AG08396 (cell line): ENCODE data around the gene HHIPL2.
"Not testable (repeated sequence)": the region's sequence is repeated elsewhere in the genome, so short reads cannot be mapped to it uniquely, and the experiment has no call there.

ENCODE experiments used
- DNase-seq: peaks from one replicate; pipeline ENCODE4 v3.0.0; 2012; ENCODE audit warnings: low spot score, mixed read lengths

HHIPL2 gene

GRCh38 chr1:222539951-222540597 is 7.8 kb downstream of the HHIPL2 start:
- no peak for DNase-seq

GRCh38 chr1:222535455-222535854 is 12.4 kb downstream of the HHIPL2 start:
- DNase-seq: no peak

- DNase-seq: no peak
These were observed 17.1 kb downstream of the HHIPL2 start for GRCh38 chr1:222530852-222531251.

- no peak for DNase-seq
These were observed 18.0 kb downstream of the HHIPL2 start for GRCh38 chr1:222529916-222530315.

- no peak for DNase-seq
These were observed 18.7 kb downstream of the HHIPL2 start for GRCh38 chr1:222529181-222529580.

- no peak for DNase-seq
These were observed 22.0 kb downstream of the HHIPL2 start for GRCh38 chr1:222525951-222526350.

- no peak for DNase-seq
These were observed 24.1 kb downstream of the HHIPL2 start for GRCh38 chr1:222523852-222524251.

- no peak for DNase-seq
These were observed 25.6 kb downstream of the HHIPL2 start for GRCh38 chr1:222522105-222522915.

- peak; percentile 27 for DNase-seq
These were observed 26.4 kb downstream of the HHIPL2 start for GRCh38 chr1:222521299-222522104.

GRCh38 chr1:222489496-222489895 is 58.4 kb downstream of the HHIPL2 start:
- not testable (repeated sequence) for DNase-seq

- not testable (repeated sequence) for DNase-seq
These were observed 60.1 kb downstream of the HHIPL2 start for GRCh38 chr1:222487774-222488173.

- not testable (repeated sequence) for DNase-seq
These were observed 63.9 kb downstream of the HHIPL2 start for GRCh38 chr1:222484005-222484404.

- DNase-seq: not testable (repeated sequence)
These were observed 68.3 kb downstream of the HHIPL2 start for GRCh38 chr1:222479567-222479966.

GRCh38 chr1:222476436-222476835 is 71.5 kb downstream of the HHIPL2 start:
- DNase-seq: not testable (repeated sequence)

- DNase-seq: not testable (repeated sequence)
These were observed 74.2 kb downstream of the HHIPL2 start for GRCh38 chr1:222473717-222474116.

GRCh38 chr1:222472776-222473540 is 74.9 kb downstream of the HHIPL2 start:
- DNase-seq: not testable (repeated sequence)
